GM19468 (cell line): Measurements from ENCODE around the gene OR8S1.
"Not testable (repeated sequence)": the region's sequence is repeated elsewhere in the genome, so short reads cannot be mapped to it uniquely, and the experiment has no call there.

Experiments
- ATAC-seq: cut with Tn5 transposase; IDR thresholded peaks from one replicate; pipeline ENCODE4 v1.9.1; 2021; ENCODE audit warnings: mild to moderate bottlenecking, moderate library complexity, moderate number of reproducible peaks; ENCODE audit not compliant: unreplicated experiment; ENCODE audit errors: extremely low read depth

Gene OR8S1

GRCh38 chr12:48553666-48554343 lies 28.4 kb downstream of the OR8S1 start:
- ATAC-seq = not testable (repeated sequence)

GRCh38 chr12:48556631-48557030 lies 31.2 kb downstream of the OR8S1 start:
- no peak for ATAC-seq

GRCh38 chr12:48557919-48558318 lies 32.5 kb downstream of the OR8S1 start:
- no peak for ATAC-seq

DNA sequence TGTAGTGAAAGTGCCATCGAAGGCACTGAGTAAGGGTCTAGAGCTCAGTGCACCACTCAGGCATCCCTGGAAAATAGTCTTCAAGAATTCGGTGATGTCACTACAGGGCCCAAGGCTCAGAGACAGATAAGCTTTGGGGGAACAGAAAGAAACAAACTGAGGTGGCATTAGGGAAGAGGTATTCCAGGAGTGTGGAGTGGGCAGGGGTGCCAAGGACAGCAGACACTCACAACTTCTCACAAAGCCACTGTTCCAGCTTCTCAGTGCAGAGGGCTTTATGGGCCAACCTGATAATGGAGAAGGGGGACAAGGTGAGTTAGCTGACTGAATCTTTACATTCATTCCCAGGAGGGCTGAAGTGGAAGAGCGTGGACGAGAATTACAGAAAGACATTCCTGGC lies 42.3 kb downstream of the OR8S1 start:
- ATAC-seq = no peak

DNA sequence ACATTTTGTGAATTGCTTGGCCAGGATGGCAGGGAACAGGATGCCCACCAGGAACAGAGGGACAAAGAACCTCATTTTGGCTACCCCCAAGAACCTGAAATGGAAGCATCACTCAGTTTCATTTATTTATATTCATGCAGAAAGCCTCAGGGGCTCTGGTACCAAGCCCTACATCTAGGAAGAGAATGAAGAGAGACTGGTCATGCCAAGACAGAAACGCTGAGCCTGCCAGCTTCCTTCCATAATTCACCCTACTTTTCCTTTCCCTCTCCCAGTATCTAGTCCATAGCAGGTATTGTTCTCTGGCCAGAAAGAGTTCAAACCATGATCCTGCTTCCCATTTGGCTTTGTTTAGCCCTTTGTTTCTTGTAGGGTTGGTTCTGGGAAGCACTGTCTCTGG lies 44.5 kb downstream of the OR8S1 start, which contains the start of gene LALBA:
TSS of gene LALBA (minus strand) at position 101 of the 400 bp plus-strand sequence. CDS start at position 75, 26 bp downstream.
- ATAC-seq = no peak

DNA sequence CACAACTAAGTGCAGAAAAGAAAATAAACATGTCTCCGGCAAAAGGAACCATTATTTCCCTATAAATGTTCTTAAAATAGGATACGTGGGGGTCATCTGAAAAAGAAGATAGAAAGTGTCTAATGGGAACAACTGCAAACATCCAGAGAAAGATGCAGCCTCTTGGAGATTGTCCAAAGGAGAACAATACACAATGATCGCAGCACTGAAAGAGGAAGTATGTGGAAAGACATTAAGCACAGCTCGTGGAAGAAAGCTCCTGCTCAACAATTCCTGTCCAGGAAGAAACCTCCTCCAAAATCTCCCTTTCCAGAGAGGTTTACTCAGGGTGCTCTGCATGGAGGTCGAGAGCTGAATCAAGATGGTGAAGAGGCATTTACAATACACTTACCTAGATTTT lies 46.9 kb downstream of the OR8S1 start:
- ATAC-seq = no peak
